Measurements from ENCODE around the gene PUS3. TPM values are rescaled to one million over a fixed set of nuclear protein-coding genes. Genes with fewer than 3 reads are reported as not detected.

PUS3 gene
- total RNA-seq, 1 experiment from 2014 or later, result 22.4 TPM

DNA sequence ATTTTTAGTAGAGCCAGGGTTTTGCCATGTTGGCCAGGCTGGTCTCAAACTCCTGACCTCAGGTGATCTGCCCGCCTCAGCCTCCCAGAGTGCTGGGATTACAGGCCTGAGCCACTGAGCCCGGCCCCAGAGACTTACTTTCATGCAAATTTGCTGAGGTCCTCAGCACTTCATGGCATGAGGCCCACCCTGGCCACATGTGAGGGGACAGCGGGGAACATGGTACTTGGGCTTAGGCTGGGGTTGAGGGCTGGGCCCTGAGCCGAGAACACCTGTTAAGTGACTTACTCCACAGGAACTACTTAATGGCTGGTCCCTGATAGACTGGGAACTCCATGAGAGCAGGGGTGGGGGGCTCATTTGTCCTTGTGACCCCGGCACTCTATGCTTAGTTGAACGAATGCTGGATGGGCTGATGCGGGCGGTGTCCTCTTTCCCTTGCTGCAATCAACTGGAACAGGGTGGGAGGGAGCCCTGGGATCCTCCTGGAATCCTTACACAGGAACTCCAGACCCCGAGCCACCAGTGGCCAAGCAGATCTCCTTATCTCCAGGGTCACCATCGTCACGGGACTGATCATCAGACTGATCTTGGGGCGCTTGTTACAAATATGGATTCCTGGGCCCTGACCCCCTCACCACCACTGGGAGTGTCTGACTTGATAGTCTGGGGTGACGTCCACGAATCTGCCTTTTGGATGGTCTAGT lies 43.9 kb upstream of the PUS3 start:
- peaks cover 11% of the 10 kb centered on the region for H3K27me3 Mint-ChIP-seq (ENCODE audit: insufficient read depth, unreplicated experiment)
- H3K4me3 Mint-ChIP-seq (ENCODE audit: unreplicated experiment), result no peak overlapping the region
- Histone ChIP-seq H3K27me3 (replicated peaks; ENCODE audit: control insufficient read depth, insufficient read depth, low read length) (0 out of 2 replicates have a peak, but pooled peaks cover 1% of the 10 kb centered on the region), H3K4me3 (ENCODE audit: low read depth, low read length) (no peak overlapping the region), H3K9me3 (no peaks in the 10 kb centered on the region), H3K4me1 (no peaks in the 10 kb centered on the region), H3K36me3 (ENCODE audit: control insufficient read depth, insufficient read depth, low read length) (no peaks in the 10 kb centered on the region)
- TF ChIP-seq, protein P1, sequence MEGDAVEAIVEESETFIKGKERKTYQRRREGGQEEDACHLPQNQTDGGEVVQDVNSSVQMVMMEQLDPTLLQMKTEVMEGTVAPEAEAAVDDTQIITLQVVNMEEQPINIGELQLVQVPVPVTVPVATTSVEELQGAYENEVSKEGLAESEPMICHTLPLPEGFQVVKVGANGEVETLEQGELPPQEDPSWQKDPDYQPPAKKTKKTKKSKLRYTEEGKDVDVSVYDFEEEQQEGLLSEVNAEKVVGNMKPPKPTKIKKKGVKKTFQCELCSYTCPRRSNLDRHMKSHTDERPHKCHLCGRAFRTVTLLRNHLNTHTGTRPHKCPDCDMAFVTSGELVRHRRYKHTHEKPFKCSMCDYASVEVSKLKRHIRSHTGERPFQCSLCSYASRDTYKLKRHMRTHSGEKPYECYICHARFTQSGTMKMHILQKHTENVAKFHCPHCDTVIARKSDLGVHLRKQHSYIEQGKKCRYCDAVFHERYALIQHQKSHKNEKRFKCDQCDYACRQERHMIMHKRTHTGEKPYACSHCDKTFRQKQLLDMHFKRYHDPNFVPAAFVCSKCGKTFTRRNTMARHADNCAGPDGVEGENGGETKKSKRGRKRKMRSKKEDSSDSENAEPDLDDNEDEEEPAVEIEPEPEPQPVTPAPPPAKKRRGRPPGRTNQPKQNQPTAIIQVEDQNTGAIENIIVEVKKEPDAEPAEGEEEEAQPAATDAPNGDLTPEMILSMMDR (IDR thresholded peaks at IDR 0.05; ENCODE audit: insufficient read depth in 1 of 2, low read depth in 1 of 2, low read length in 1 of 2, severe bottlenecking in 1 of 2, unreplicated experiment in 1 of 2), result no peak
- peaks cover 5% of the 10 kb centered on the region for H3K4me1 Mint-ChIP-seq (ENCODE audit: low read depth, unreplicated experiment)
- H3K27ac Mint-ChIP-seq (ENCODE audit: unreplicated experiment), result no peak overlapping the region
- intact Hi-C loops (cut with micrococcal nuclease; ENCODE audit: unreplicated experiment), result no loop called here
- no TSS peak for BruUV-seq (replicated peaks)
- ChIA-PET CTCF (interaction anchor here (0.7 kb wide), 1 partner anchor 10 kb away, joined by 3 read pairs; no protein-coding TSS in a partner anchor), POLR2A (no interaction called here)
- no peak for DNase-seq
- no peaks in the 10 kb centered on the region for H3K36me3 Mint-ChIP-seq (ENCODE audit: insufficient read depth, unreplicated experiment)
- H3K9me3 Mint-ChIP-seq (ENCODE audit: unreplicated experiment), result no peaks in the 10 kb centered on the region

DNA sequence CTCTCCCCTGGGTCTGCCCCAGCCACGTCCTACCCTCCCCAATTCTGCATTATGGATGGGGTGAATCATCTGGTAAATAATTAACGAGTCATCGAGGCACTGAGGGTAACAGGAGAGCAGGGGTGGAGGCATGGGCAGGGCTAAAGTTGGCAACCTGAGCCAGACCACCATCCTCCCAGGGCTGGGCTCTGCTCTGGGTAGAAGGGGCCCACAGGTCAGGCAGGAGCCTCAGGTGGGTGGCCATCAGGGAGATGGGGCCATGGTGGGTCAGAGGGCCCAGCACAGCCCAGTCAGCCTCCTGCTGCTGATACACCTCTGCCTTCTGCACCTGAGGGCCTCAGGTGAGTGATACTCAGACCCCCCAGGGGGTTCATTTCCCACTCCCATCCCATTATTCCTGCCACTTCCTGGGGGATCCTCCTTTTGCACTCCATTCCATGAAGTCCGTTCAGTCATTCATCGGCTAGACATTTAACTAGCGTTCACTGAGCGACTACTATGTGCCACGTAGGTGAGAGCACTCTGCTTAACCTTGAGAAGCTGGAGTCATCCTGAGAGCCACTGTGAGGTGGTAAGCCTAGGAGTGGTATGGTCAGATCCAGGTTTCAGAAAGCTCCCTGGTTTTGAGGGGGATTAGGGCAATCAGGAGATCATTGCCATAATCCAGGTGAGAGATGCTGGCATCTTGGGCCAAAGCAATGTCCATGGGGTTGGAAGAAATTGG lies 43.0 kb upstream of the PUS3 start, which contains the start of gene VSIG10L2:
Gene VSIG10L2 (plus strand): TSS at position 248 of the 724 bp plus-strand sequence. CDS start 12 bp downstream, at position 260.
- H3K27me3 ChIP-seq (replicated peaks; ENCODE audit: control insufficient read depth, insufficient read depth, low read length), result 0 out of 2 replicates have a peak, but pooled peaks cover 1% of the 10 kb centered on the region
- ChIA-PET CTCF (interaction anchor here (1.1 to 2.5 kb wide), 2 partner anchors 116 to 248 kb away, joined by 4 to 11 read pairs; no protein-coding TSS in a partner anchor), POLR2A (no interaction called here)
- no peak for DNase-seq
- H3K36me3 Mint-ChIP-seq (ENCODE audit: insufficient read depth, unreplicated experiment), result no peaks in the 10 kb centered on the region
- peaks cover 6% of the 10 kb centered on the region for H3K27me3 Mint-ChIP-seq (ENCODE audit: insufficient read depth, unreplicated experiment)
- peaks cover 5% of the 10 kb centered on the region for H3K4me1 Mint-ChIP-seq (ENCODE audit: low read depth, unreplicated experiment)
- H3K4me3 ChIP-seq (ENCODE audit: low read depth, low read length), result no peak within 1 kb of the TSS
- BruUV-seq (replicated peaks), result no TSS peak
- no peak within 1 kb of the TSS for H3K4me3 Mint-ChIP-seq (ENCODE audit: unreplicated experiment)
- TF ChIP-seq, protein P1 (IDR thresholded peaks at IDR 0.05; ENCODE audit: insufficient read depth in 1 of 2, low read depth in 1 of 2, low read length in 1 of 2, severe bottlenecking in 1 of 2, unreplicated experiment in 1 of 2), result no peak
- H3K9me3 Mint-ChIP-seq (ENCODE audit: unreplicated experiment), result no peaks in the 10 kb centered on the region
- intact Hi-C loops (cut with micrococcal nuclease; ENCODE audit: unreplicated experiment), result no loop called here
- H3K4me1 ChIP-seq, result no peaks in the 10 kb centered on the region
- no peaks in the 10 kb centered on the region for H3K9me3 ChIP-seq
- no peak within 1 kb of the TSS for H3K27ac Mint-ChIP-seq (ENCODE audit: unreplicated experiment)
- H3K36me3 ChIP-seq (ENCODE audit: control insufficient read depth, insufficient read depth, low read length), result no peaks in the 10 kb centered on the region

DNA sequence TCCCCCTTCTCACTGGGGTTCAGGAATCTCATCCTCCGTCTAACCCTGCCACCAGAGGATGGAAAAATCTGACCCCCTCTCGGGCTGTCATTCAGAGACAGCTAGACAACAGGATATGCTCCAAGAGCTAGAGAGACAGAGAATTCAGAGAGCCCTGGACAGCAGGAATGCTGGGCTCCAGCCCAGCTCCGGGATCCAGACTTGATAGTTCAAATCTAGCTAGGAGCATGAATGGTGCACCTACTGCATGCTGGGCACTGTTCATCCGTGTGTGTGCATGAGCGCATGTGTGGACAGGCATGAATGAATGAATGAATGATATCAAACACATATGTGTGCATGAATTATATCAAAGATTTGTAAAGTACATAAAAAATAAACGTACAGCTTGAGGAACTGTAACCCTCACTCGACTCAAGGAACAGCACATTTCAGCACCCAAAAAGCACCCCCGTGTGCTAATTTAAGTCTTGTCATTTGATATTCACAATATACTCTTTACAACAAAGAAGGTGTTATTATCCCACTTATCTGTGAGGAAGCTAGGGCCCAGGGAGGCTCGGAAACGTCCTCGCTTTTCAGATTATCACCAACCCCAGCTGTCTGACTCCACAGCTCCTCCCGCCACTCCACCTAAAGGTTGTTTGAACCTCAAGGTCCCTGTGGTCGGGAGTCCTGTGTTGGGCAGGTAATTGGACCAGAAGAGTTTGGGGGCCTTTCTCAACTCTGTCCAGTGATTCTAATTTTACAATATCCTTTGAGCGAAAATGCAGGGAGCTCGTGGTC lies 42.2 kb upstream of the PUS3 start:
- ChIA-PET CTCF (interaction anchor here (1.1 to 2.5 kb wide), 2 partner anchors 116 to 249 kb away, joined by 4 to 11 read pairs; no protein-coding TSS in a partner anchor), POLR2A (no interaction called here)
- intact Hi-C loops (cut with micrococcal nuclease; ENCODE audit: unreplicated experiment), result no loop called here
- Mint-ChIP-seq H3K9me3 (ENCODE audit: unreplicated experiment) (no peaks in the 10 kb centered on the region), H3K4me1 (ENCODE audit: low read depth, unreplicated experiment) (peaks cover 5% of the 10 kb centered on the region), H3K27ac (ENCODE audit: unreplicated experiment) (no peak overlapping the region), H3K27me3 (ENCODE audit: insufficient read depth, unreplicated experiment) (peaks cover 6% of the 10 kb centered on the region), H3K4me3 (ENCODE audit: unreplicated experiment) (no peak overlapping the region), H3K36me3 (ENCODE audit: insufficient read depth, unreplicated experiment) (no peaks in the 10 kb centered on the region)
- BruUV-seq (replicated peaks), result no TSS peak
- no peak for DNase-seq
- TF ChIP-seq, protein P1 (IDR thresholded peaks at IDR 0.05; ENCODE audit: insufficient read depth in 1 of 2, low read depth in 1 of 2, low read length in 1 of 2, severe bottlenecking in 1 of 2, unreplicated experiment in 1 of 2), result no peak
- no peak overlapping the region for H3K4me3 ChIP-seq (ENCODE audit: low read depth, low read length)
- no peaks in the 10 kb centered on the region for H3K36me3 ChIP-seq (ENCODE audit: control insufficient read depth, insufficient read depth, low read length)
- no peaks in the 10 kb centered on the region for H3K4me1 ChIP-seq
- 0 out of 2 replicates have a peak, but pooled peaks cover 1% of the 10 kb centered on the region for H3K27me3 ChIP-seq (replicated peaks; ENCODE audit: control insufficient read depth, insufficient read depth, low read length)
- no peaks in the 10 kb centered on the region for H3K9me3 ChIP-seq

Measured in Caco-2 (cell line).